Esophagus squamous epithelium (tissue), 4 donors: Measurements from ENCODE around the gene GGT5.
"Not testable (repeated sequence)": the region's sequence is repeated elsewhere in the genome, so short reads cannot be mapped to it uniquely, and the experiment has no call there.

Source experiments
- CTCF ChIP-seq, 6 experiments: fragments of 450-650 bp in 4 of 6; fragments of 200-600 bp in 2 of 6; sonication (generic) in 2 of 6; IDR thresholded peaks; one replicate each; pipeline ENCODE4 v1.5.1; 2016 to 2019; ENCODE audit warnings: antibody characterized with exemption in 6 of 6, mild to moderate bottlenecking in 4 of 6, moderate library complexity in 4 of 6
- POLR2A ChIP-seq, 4 donors: fragments of 450-650 bp; IDR thresholded peaks; one replicate each; pipeline ENCODE4 v1.6.1; 2017; ENCODE audit warnings: antibody characterized with exemption in 4 of 4, mild to moderate bottlenecking in 4 of 4, moderate library complexity in 3 of 4

GRCh38 chr22:24264329-24264896 lies 19.5 kb upstream of the GGT5 start:
- TF ChIP-seq CTCF, POLR2A (IDR thresholded peaks at IDR 0.05): not testable (repeated sequence)
